B cell (primary cell): ENCODE measurements around the gene KCNQ5. TPM values are rescaled to one million over a fixed set of nuclear protein-coding genes. Genes with fewer than 3 reads are reported as not detected.

Source experiments
- ATAC-seq: fragments of 200-7000 bp; cut with Tn5 transposase; one replicate; pipeline ENCODE4 v1.10.0; 2021; ENCODE audit warnings: low read depth, mild to moderate bottlenecking, moderate number of reproducible peaks, moderate library complexity
- CTCF ChIA-PET: fragments of 350-600 bp; sonication (Branson Sonifier 250); formaldehyde crosslinking; loops from one replicate; lab custom pipeline; 2021; ENCODE audit warnings: antibody characterized with exemption, inconsistent platforms; lab: Charles Lee
- POLR2A ChIA-PET: fragments of 350-600 bp; sonication (Branson Sonifier 250); formaldehyde crosslinking; loops from one replicate; lab custom pipeline; 2021; ENCODE audit warnings: antibody characterized with exemption; lab: Charles Lee
- DNase-seq: peaks from one replicate; pipeline ENCODE4 v3.0.0; 2013
- H2AFZ ChIP-seq: 2 replicates; pipeline ENCODE4 v1.6.1; 2012; ENCODE audit warnings: mild to moderate bottlenecking, low read depth, low read length; ENCODE audit not compliant: insufficient read depth, poor library complexity, severe bottlenecking
- H3K27ac ChIP-seq, 2 donors: 1 replicate in 1 of 2; 2 replicates in 1 of 2; pipeline ENCODE4 v1.5.1; 2012 to 2013; ENCODE audit warnings: low read length in 2 of 2, mild to moderate bottlenecking in 2 of 2, moderate library complexity in 1 of 2
- H3K27me3 ChIP-seq, 4 experiments: fragments of 200-600 bp in 1 of 4; sonication (generic) in 1 of 4; replicated peaks in 1 of 4; 1 replicate in 2 of 4; 2 replicates in 2 of 4; pipeline versions ENCODE4 v1.6.1 to v1.7.0; 2013 to 2016; ENCODE audit warnings: low read length in 3 of 4, mild to moderate bottlenecking in 2 of 4, mixed read lengths in 1 of 4, moderate library complexity in 1 of 4; ENCODE audit not compliant: insufficient read depth in 4 of 4, control insufficient read depth in 3 of 4; ENCODE audit errors: control extremely low read depth in 1 of 4
- H3K36me3 ChIP-seq, 2 experiments: replicated peaks in 1 of 2; 1 replicate in 1 of 2; 2 replicates in 1 of 2; pipeline versions ENCODE4 v1.6.1 to v1.7.1; 2013; ENCODE audit warnings: low read length in 1 of 2; ENCODE audit not compliant: insufficient read depth in 2 of 2, control insufficient read depth in 1 of 2; ENCODE audit errors: control extremely low read depth in 1 of 2, extremely low read depth in 1 of 2
- H3K4me1 ChIP-seq, 2 donors: fragments of 200-600 bp in 1 of 2; sonication (generic) in 1 of 2; 1 replicate in 1 of 2; 2 replicates in 1 of 2; pipeline versions ENCODE4 v1.5.1 to v1.6.1; 2013 to 2017; ENCODE audit warnings: low read length in 2 of 2; ENCODE audit not compliant: control insufficient read depth in 2 of 2, insufficient read depth in 2 of 2
- H3K4me2 ChIP-seq: replicated peaks from 2 replicates; pipeline ENCODE3; 2012; ENCODE audit warnings: mild to moderate bottlenecking, low read depth, low read length; ENCODE audit not compliant: poor library complexity, severe bottlenecking
- H3K4me3 ChIP-seq, 5 experiments: fragments of 200-600 bp in 1 of 5; sonication (generic) in 1 of 5; 1 replicate in 3 of 5; 2 replicates in 2 of 5; pipeline versions ENCODE4 v1.5.1 to v1.7.0; 2011 to 2016; ENCODE audit warnings: low read length in 4 of 5, mild to moderate bottlenecking in 4 of 5, low read depth in 2 of 5, control low read depth in 1 of 5, moderate library complexity in 1 of 5; ENCODE audit not compliant: insufficient read depth in 1 of 5; ENCODE audit errors: control extremely low read depth in 1 of 5, extremely low read depth in 1 of 5
- H3K79me2 ChIP-seq: fragments of 200-600 bp; sonication (generic); one replicate; pipeline ENCODE4 v1.6.0; 2016; ENCODE audit warnings: low read length; ENCODE audit not compliant: control insufficient read depth, insufficient read depth
- H3K9ac ChIP-seq: fragments of 200-600 bp; sonication (generic); 2 replicates; pipeline ENCODE4 v1.6.1; 2017; ENCODE audit warnings: mild to moderate bottlenecking, low read length, moderate library complexity
- H3K9me3 ChIP-seq, 3 donors: one replicate each; pipeline versions ENCODE4 v1.6.1 to v1.7.1; 2013; ENCODE audit warnings: low read length in 2 of 3; ENCODE audit not compliant: control insufficient read depth in 2 of 3, insufficient read depth in 1 of 3; ENCODE audit errors: control extremely low read depth in 1 of 3
- H4K20me1 ChIP-seq: 2 replicates; pipeline ENCODE4 v1.6.0; 2012; ENCODE audit warnings: mild to moderate bottlenecking, low read length; ENCODE audit not compliant: insufficient read depth, control insufficient read depth, poor library complexity, severe bottlenecking
- H3K27ac Mint-ChIP-seq: one replicate; pipeline ENCODE4 v1.8.0; 2021; ENCODE audit warnings: mixed read lengths
- H3K27me3 Mint-ChIP-seq: one replicate; pipeline ENCODE4 v1.8.0; 2021; ENCODE audit warnings: mixed read lengths
- H3K4me1 Mint-ChIP-seq: one replicate; pipeline ENCODE4 v1.8.0; 2021; ENCODE audit warnings: mixed read lengths
- H3K4me3 Mint-ChIP-seq: one replicate; pipeline ENCODE4 v1.8.0; 2021; ENCODE audit warnings: mixed read lengths
- H3K9me3 Mint-ChIP-seq: one replicate; pipeline ENCODE4 v1.8.0; 2022; ENCODE audit warnings: mixed read lengths; ENCODE audit not compliant: insufficient read depth
- EZH2 ChIP-seq: IDR thresholded peaks from 2 replicates; pipeline ENCODE4 v1.6.1; 2012; ENCODE audit warnings: borderline replicate concordance, low read depth, mild to moderate bottlenecking, moderate library complexity, low read length; ENCODE audit not compliant: insufficient read depth, poor library complexity, severe bottlenecking
- WGBS: methylation state at CpG from one replicate; pipeline ENCODE4 v1.1.5; 2013; ENCODE audit warnings: missing lambda C conversion rate; ENCODE audit not compliant: insufficient coverage; 5-methylcytosine and 5-hydroxymethylcytosine counted together
- intact Hi-C: fragments of 100-400 bp; cut with micrococcal nuclease; formaldehyde crosslinking; loops from one replicate; pipeline ENCODE4 v1.10.0; 2022
- polyA plus RNA-seq: library from polyadenylated mRNA; depleted of rRNA; stranded (reverse); fragments of >200 nt; gene quantifications from 2 replicates; pipeline ENCODE4 v1.2.3, GENCODE V29; 2012
- total RNA-seq, 2 donors: library from RNA; stranded (reverse); fragments of 120-200 nt in 1 of 2; gene quantifications; 1 replicate in 1 of 2; 2 replicates in 1 of 2; pipeline versions ENCODE4 v1.2.3 to v1.2.4, GENCODE V29; 2013 to 2022
- TF ChIP-seq, protein P1 (sequence below): fragments of 200-600 bp; IDR thresholded peaks from one replicate; pipeline ENCODE4 v1.8.0; 2022; ENCODE audit warnings: antibody characterized with exemption, mild to moderate bottlenecking

Gene KCNQ5
- total and polyA plus RNA-seq, 2 donors (not counting 1 experiment from before 2014, with no cell fraction given) = 2.3 to 9.4 TPM

DNA sequence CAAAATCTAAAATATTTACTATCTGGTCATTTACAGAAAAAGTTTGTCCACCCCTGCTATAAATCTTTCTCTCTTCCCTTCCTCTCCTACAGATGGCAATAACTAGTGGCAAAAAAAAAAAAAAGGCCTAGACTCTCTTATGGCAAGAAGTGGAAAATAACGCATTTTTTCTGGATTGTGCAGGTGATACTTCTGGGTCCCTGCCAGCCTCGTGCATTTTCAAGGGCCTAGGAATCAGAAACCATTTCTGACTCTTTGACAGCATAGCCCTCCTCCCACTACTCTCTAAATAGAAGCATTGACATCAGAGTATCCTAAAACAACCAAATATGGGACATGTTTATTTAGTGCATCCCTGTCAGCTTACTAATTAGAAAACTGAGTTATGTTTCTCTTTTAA, 352.4 kb downstream of the KCNQ5 start:
- Histone ChIP-seq H3K4me3 (no peak overlapping the region), H3K27ac (no peak overlapping the region), H3K4me1 (peaks cover 0 to 6% of the 10 kb centered on the region in 2 donors), H3K4me2 (no peak overlapping the region), H3K79me2 (no peaks in the 10 kb centered on the region), H2AFZ (no peak overlapping the region), H3K9me3 (no peaks in the 10 kb centered on the region), H3K9ac (no peak overlapping the region), H3K27me3 (no peaks in the 10 kb centered on the region), H4K20me1 (no peaks in the 10 kb centered on the region), H3K36me3 (no peaks in the 10 kb centered on the region)
- Mint-ChIP-seq H3K4me3 (no peak overlapping the region), H3K27ac (no peak overlapping the region), H3K27me3 (no peaks in the 10 kb centered on the region), H3K9me3 (no peaks in the 10 kb centered on the region), H3K4me1 (peaks cover 20% of the 10 kb centered on the region)
- CTCF ChIA-PET = no interaction called here
- no peak for DNase-seq
- no CpG with 5 or more reads among the region's 2 CpGs for WGBS
- intact Hi-C loops = no loop called here
- POLR2A ChIA-PET = no interaction called here
- ATAC-seq = no peak
- no peak for TF ChIP-seq EZH2
- TF ChIP-seq, protein P1, sequence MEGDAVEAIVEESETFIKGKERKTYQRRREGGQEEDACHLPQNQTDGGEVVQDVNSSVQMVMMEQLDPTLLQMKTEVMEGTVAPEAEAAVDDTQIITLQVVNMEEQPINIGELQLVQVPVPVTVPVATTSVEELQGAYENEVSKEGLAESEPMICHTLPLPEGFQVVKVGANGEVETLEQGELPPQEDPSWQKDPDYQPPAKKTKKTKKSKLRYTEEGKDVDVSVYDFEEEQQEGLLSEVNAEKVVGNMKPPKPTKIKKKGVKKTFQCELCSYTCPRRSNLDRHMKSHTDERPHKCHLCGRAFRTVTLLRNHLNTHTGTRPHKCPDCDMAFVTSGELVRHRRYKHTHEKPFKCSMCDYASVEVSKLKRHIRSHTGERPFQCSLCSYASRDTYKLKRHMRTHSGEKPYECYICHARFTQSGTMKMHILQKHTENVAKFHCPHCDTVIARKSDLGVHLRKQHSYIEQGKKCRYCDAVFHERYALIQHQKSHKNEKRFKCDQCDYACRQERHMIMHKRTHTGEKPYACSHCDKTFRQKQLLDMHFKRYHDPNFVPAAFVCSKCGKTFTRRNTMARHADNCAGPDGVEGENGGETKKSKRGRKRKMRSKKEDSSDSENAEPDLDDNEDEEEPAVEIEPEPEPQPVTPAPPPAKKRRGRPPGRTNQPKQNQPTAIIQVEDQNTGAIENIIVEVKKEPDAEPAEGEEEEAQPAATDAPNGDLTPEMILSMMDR = no peak

DNA sequence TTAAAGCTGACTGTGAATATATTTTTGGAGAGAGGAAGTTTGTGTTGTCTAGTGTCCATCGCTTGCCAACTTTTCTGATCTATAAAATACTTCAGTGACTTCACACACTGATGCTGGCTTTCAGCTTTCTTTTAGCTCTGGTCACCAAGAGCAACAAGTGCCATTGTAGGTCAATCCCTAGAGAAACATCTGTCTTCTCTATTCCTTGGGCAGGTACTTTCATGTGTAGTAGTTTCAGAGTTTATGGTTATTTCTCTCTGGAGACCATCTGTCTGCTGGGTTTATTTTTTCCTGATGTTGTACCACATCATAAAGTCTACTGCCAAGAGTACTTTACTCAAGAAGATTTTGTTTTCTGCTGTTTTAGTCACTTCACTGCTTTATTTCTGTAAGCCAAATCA, 353.5 kb downstream of the KCNQ5 start:
- H3K9me3 ChIP-seq = no peaks in the 10 kb centered on the region
- H3K9ac ChIP-seq = no peak overlapping the region
- no peaks in the 10 kb centered on the region for H3K27me3 ChIP-seq
- no peaks in the 10 kb centered on the region for H3K79me2 ChIP-seq
- no peak for DNase-seq
- H2AFZ ChIP-seq = no peak overlapping the region
- CTCF ChIA-PET = no interaction called here
- no peak overlapping the region for H3K4me2 ChIP-seq
- POLR2A ChIA-PET = no interaction called here
- ATAC-seq = no peak
- no peak overlapping the region for H3K27ac ChIP-seq
- intact Hi-C loops = no loop called here
- H3K36me3 ChIP-seq = no peaks in the 10 kb centered on the region
- H3K27me3 Mint-ChIP-seq = no peaks in the 10 kb centered on the region
- no peaks in the 10 kb centered on the region for H4K20me1 ChIP-seq
- TF ChIP-seq, protein P1 = no peak
- no peak for TF ChIP-seq EZH2
- H3K4me1 Mint-ChIP-seq = peaks cover 22% of the 10 kb centered on the region
- H3K4me1 ChIP-seq = peaks cover 0 to 6% of the 10 kb centered on the region in 2 donors
- H3K9me3 Mint-ChIP-seq = peaks cover 2% of the 10 kb centered on the region
- WGBS = no CpG with 5 or more reads among the region's 1 CpG
- H3K4me3 ChIP-seq = no peak overlapping the region
- H3K27ac Mint-ChIP-seq = no peak overlapping the region
- no peak overlapping the region for H3K4me3 Mint-ChIP-seq
